Thoracic aorta (tissue), 2 donors: ENCODE results near the gene CBX4. TPM values are rescaled to one million over a fixed set of nuclear protein-coding genes. Genes with fewer than 3 reads are reported as not detected.

ENCODE experiments used
- ATAC-seq: fragments of 150-250 bp; one replicate; pipeline ENCODE4 v1.8.0; 2017; ENCODE audit warnings: low read depth; ENCODE audit not compliant: insufficient number of reproducible peaks, low FRiP score
- DNase-seq: peaks from one replicate; pipeline ENCODE4 v3.0.0-alpha.2; 2020; ENCODE audit warnings: low spot score
- H3K27ac ChIP-seq, 2 donors: fragments of 200-600 bp; sonication (generic); 1 replicate in 1 of 2; 2 replicates in 1 of 2; pipeline ENCODE4 v1.5.1; 2016; ENCODE audit warnings: mild to moderate bottlenecking in 2 of 2, moderate library complexity in 2 of 2
- H3K27me3 ChIP-seq: fragments of 200-600 bp; sonication (generic); replicated peaks from 2 replicates; pipeline ENCODE4 v1.6.0; 2016; ENCODE audit warnings: mild to moderate bottlenecking; ENCODE audit not compliant: insufficient read depth
- H3K36me3 ChIP-seq: fragments of 200-600 bp; sonication (generic); one replicate; pipeline ENCODE4 v1.5.1; 2016
- H3K4me1 ChIP-seq, 2 donors: fragments of 200-600 bp; sonication (generic); 1 replicate in 1 of 2; 2 replicates in 1 of 2; pipeline versions ENCODE4 v1.5.1 to v1.6.0; 2016; ENCODE audit warnings: low read depth in 2 of 2, mild to moderate bottlenecking in 1 of 2; ENCODE audit not compliant: control insufficient read depth in 1 of 2
- H3K4me3 ChIP-seq: fragments of 200-600 bp; sonication (generic); 2 replicates; pipeline ENCODE4 v1.5.1; 2016; ENCODE audit warnings: mild to moderate bottlenecking
- H3K9me3 ChIP-seq: fragments of 200-600 bp; sonication (generic); 2 replicates; pipeline ENCODE4 v1.5.1; 2016
- CTCF ChIP-seq: fragments of 200-600 bp; sonication (generic); IDR thresholded peaks from one replicate; pipeline ENCODE4 v1.5.1; 2019; ENCODE audit warnings: antibody characterized with exemption
- total RNA-seq, 2 donors: library from RNA; depleted of rRNA; stranded (reverse); fragments of >200 nt; gene quantifications; one replicate each; pipeline versions ENCODE4 v1.1.0 to v1.2.3, GENCODE V29; 2016

The CBX4 gene
- total RNA-seq, 2 donors from 2014 or later, result 6.2 to 10.4 TPM

- Histone ChIP-seq H3K4me3 (no peak overlapping the region), H3K27ac (no peak overlapping the region), H3K27me3 (no peaks in the 10 kb centered on the region), H3K4me1 (no peaks in the 10 kb centered on the region), H3K9me3 (no peaks in the 10 kb centered on the region), H3K36me3 (no peaks in the 10 kb centered on the region)
- no peak for TF ChIP-seq CTCF
- ATAC-seq (no peak), DNase-seq (no peak)
Observed at GRCh38 chr17:79864147-79864546, 24.9 kb upstream of the CBX4 start.

GRCh38 chr17:79862771-79863440 lies 23.7 kb upstream of the CBX4 start:
- no peak for DNase-seq
- H3K9me3 ChIP-seq, result no peaks in the 10 kb centered on the region
- H3K27me3 ChIP-seq, result no peaks in the 10 kb centered on the region
- H3K4me3 ChIP-seq, result no peak overlapping the region
- no peak overlapping the region for H3K27ac ChIP-seq
- H3K36me3 ChIP-seq, result no peaks in the 10 kb centered on the region
- no peaks in the 10 kb centered on the region for H3K4me1 ChIP-seq
- no peak for TF ChIP-seq CTCF
- ATAC-seq, result no peak

GRCh38 chr17:79862238-79862637 lies 23.0 kb upstream of the CBX4 start:
- H3K36me3 ChIP-seq, result no peaks in the 10 kb centered on the region
- H3K4me1 ChIP-seq, result no peaks in the 10 kb centered on the region
- no peak for TF ChIP-seq CTCF
- H3K4me3 ChIP-seq, result no peak overlapping the region
- H3K27ac ChIP-seq, result no peak overlapping the region
- no peaks in the 10 kb centered on the region for H3K27me3 ChIP-seq
- H3K9me3 ChIP-seq, result no peaks in the 10 kb centered on the region
- no peak for DNase-seq
- no peak for ATAC-seq

GRCh38 chr17:79861413-79862216 lies 22.4 kb upstream of the CBX4 start:
- H3K4me1 ChIP-seq, result no peaks in the 10 kb centered on the region
- no peaks in the 10 kb centered on the region for H3K9me3 ChIP-seq
- no peak overlapping the region for H3K27ac ChIP-seq
- H3K27me3 ChIP-seq, result no peaks in the 10 kb centered on the region
- H3K4me3 ChIP-seq, result no peak overlapping the region
- DNase-seq, result no peak
- ATAC-seq, result no peak
- TF ChIP-seq CTCF, result no peak
- no peaks in the 10 kb centered on the region for H3K36me3 ChIP-seq

- no peaks in the 10 kb centered on the region for H3K4me1 ChIP-seq
- TF ChIP-seq CTCF, result no peak
- no peak overlapping the region for H3K27ac ChIP-seq
- no peaks in the 10 kb centered on the region for H3K27me3 ChIP-seq
- DNase-seq (no peak), ATAC-seq (no peak)
- no peaks in the 10 kb centered on the region for H3K9me3 ChIP-seq
- no peak overlapping the region for H3K4me3 ChIP-seq
- no peaks in the 10 kb centered on the region for H3K36me3 ChIP-seq
Observed at GRCh38 chr17:79859676-79860615, 20.7 kb upstream of the CBX4 start.
